NT2/D1 (cell line): ENCODE results near the gene TEKT5.

Experiments used
- SUZ12 ChIP-seq: IDR thresholded peaks from 2 replicates; pipeline ENCODE4 v1.6.1; 2011; ENCODE audit not compliant: insufficient read length, insufficient read depth; ENCODE audit errors: extremely low read depth
- YY1 ChIP-seq: IDR thresholded peaks from 2 replicates; pipeline ENCODE4 v1.6.1; 2011; ENCODE audit not compliant: insufficient read length, insufficient read depth
- ZNF274 ChIP-seq: IDR thresholded peaks from 2 replicates; pipeline ENCODE4 v1.6.1; 2011; ENCODE audit warnings: mild to moderate bottlenecking, low read depth, low read length

- TF ChIP-seq ZNF274 (no peak), SUZ12 (no peak), YY1 (no peak)
Measured at GRCh38 chr16:10738231-10739077, 43.7 kb upstream of the TEKT5 start.
